GM19438 (cell line): ENCODE data around the gene DGKD.

ENCODE experiments used
- ATAC-seq: cut with Tn5 transposase; IDR thresholded peaks from one replicate; pipeline ENCODE4 v1.9.1; 2021; ENCODE audit warnings: low read depth; ENCODE audit not compliant: unreplicated experiment

DGKD gene

DNA sequence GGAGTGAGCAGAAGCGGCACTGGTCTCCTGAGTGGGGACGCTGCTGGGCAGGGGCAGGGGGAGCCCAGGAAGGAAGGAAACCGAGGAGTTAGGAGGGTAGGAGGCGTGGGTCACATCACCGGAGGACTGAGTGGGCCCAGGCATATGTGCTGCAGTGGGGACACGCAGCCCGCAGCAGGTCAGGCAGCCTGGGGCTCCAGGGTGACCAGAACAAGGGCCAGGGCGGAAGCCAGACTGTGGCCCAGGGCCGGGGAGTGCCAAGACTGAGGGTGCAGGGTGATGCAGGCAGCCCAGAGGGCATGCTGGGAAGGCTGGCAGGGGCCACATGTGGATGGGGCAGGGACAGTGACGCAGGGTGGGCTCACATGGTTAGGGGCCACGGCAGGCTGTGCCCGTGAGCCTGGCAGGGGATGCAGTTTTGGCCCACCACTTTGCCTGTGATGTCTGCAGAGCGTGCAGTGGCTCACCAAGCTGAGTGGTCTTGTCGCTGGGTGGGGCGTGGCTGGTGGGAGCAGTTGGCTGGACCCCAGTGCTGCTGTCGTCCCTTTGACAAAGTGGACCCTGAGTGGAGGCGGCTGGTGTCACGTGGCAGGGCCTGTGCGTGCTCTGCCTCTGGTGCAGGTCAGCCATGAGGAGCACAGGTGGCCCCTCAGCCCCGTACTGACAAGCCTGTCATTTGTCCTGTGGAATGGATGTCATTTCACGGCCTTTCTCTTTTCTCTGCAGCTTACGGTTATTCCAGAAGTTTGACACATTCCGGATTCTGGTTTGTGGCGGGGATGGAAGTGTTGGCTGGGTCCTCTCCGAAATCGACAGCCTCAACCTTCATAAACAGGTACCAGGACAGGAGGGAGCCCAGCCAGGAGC is 87.1 kb downstream of the DGKD start:
- ATAC-seq = no peak

DNA sequence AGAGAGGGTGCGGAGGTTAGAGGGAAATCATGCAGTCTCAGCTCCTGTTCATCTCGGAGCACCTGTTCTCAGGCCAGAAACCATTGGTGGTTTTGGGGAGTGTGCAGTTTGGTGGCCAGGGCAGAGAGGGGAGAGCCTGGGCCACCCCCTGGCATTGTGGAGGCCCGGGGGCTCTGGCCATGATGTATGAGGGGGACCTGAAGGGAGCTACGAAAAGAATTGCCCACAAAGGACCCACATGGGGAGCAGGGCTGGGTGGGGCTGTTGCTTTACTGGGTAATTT is 87.7 kb downstream of the DGKD start:
- ATAC-seq = no peak

DNA sequence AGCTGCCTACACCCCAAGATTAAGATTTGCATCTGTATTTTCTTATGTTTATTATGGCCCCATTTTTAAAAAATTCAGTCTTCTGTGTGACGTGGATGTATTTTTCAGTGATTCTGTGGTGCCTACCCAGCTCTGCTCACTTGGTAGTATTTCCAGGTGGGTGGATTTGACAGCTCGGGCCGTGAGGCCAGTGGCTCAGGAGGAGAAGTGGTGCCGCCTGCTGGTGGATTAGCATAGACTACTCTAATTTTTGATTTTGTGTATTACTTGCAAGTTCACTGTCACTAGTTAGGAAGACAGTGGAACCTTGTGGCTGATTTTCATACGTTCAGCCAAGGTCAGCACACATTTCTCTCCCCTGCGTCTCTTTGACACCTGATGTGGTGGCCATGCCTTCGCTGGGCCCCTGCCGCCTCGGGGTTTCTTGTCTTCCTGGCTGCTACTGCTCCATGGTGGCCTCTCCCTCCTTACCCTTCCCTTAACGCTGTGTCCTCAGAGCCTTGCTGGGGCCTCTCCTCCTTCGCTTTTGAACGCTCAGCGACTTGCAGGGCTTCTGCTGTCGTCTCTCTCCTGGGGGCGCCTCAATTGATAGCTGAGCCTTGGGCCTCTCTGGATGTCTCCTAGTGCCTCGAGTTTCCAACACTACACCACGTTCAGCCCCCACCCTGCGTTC is 89.4 kb downstream of the DGKD start:
- ATAC-seq = no peak

DNA sequence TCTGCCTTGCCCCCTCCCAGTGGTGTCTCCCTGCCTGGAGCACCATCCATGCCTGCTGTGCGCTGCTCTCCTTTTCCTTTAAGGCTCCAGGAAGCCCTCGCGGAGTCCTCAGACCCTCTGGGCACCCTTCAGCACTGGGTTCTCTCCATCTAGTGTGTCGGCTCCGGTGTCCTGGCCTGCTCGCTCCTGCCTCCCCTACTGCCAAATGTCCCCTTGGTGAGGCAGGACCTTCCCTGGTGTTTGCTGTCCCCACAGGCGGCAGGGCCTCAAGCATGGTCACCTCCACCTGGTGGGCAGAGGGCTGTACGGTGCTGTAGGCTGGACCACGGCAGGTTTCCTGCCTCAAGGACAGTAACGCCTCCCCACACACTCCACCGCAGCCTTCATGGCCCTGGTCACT is 90.2 kb downstream of the DGKD start:
- no peak for ATAC-seq

DNA sequence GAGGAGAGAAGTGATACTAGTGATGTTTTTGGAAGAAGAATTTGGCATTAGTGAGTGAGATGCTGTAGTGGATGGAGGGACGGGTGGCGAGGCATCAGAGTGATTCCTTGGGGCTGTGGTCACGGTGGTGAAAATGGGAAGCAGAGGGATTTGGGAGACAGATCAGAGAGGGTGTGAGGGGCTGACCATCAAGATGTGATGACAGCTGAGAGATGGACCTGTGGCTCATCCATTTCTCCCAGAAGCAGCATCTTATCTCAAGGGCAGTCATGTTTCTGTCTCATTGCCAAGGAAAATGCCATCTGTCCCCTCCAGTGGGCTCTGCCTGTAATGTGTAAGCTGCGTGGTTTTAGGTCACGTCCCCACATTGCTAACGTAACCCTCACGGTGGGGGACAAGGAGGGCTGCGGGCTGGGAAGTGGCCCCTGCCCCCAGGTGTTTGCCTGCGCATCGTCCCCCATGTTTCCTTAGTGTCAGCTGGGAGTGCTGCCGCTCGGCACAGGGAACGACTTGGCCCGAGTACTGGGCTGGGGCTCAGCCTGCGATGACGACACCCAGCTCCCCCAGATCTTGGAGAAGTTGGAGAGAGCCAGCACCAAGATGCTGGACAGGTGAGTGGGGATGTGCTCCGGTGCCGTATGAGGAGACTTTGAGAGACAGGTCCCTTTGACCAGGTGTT is 91.0 kb downstream of the DGKD start:
- no peak for ATAC-seq

DNA sequence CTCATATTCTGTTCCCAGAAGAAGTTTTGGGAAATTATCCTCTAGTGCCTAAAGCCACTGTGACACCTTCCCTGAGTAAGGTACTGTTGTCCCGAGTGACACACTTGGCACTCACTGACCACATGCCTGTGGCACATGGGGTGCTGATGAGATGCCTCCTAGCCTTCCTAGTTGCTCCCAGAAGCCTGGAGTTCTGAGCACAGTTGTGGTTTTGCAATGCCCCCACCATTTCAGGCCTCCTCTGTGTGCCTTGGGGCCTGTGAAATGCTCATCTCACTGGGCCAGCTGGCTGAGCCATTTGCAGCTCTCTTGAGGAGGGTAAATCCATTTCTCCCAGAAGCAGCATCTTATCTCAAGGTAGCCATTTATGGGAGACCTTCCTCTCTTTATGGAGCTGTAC is 91.8 kb downstream of the DGKD start:
- ATAC-seq = no peak

DNA sequence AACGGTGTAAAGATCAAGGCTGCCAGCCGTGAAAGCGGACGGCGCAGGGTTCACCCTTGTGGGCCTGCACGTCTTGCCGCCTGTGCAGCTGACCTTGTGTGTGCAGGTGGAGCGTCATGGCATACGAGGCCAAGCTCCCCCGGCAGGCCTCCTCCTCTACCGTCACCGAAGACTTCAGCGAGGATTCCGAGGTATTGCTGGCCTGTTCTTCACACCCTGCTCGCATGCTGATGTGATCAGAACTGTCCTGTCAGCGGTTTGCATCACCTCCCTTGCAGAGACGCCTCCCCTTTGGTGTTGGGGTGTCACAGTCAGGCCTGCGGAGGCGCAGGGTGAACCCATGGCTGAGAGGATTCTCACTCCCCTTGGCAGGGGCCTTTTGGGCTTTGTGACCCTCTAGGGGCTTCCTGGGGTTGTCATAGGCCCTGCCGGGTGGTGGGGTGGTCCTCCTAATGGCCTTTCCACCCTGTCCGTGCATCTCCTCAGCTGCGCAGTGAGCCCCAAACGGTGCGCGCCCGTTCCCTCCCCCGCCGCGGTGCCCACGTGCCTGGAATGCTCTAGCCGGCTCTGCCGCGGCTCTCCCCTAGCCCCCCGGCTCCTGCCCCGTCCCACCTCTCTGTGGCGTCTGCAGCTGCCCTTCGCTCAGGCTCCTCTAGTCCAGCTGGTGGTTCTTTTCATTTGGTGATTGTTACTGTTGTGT is 92.5 kb downstream of the DGKD start:
- ATAC-seq = no peak

DNA sequence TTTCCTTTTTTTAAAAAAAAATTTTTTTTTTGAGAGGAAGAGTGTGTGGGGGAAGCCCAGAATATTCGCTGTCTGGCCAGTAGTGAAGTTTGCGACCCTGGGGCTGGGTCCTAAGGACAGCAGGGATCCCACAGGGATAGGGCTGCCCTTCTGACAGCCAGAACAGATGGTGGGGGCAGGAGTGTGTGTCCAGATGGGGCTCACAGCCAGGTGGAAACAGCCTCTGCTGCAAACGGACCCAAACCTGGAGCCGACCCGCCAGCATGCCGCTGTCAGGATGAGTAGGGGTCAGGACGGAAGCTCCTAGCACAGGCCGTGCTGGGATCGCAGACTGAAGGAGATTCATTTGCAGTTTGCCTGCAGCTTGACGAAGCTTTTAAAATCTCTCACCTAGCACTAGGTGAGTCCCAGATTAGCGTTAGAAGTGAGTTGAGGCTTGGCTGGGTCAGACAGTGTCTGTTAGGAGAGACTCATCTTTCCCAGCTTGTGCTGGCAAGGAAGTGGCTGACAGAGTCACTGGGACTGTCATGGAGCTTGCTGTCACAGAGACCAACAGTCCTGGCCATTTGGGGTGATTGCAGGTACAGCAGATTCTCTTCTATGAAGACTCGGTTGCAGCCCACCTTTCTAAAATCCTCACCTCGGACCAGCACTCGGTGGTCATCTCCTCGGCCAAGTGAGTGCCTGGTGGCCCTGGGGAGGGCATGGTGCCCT is 93.4 kb downstream of the DGKD start:
- ATAC-seq = no peak

DNA sequence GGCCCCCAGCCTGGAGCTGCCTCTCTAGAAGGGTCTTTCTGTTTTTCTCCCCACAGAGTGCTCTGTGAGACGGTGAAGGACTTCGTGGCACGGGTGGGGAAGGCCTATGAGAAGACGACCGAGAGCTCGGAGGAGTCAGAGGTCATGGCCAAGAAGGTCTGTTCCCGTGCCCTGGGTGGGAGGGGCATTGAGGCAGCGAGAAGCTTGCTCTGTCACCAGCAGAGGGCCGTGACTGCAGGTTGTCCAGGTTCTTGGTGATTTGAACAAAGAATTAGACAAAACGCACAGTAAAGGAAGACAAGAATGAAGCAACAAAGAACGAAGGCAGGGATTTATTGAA is 93.9 kb downstream of the DGKD start:
- no peak for ATAC-seq

DNA sequence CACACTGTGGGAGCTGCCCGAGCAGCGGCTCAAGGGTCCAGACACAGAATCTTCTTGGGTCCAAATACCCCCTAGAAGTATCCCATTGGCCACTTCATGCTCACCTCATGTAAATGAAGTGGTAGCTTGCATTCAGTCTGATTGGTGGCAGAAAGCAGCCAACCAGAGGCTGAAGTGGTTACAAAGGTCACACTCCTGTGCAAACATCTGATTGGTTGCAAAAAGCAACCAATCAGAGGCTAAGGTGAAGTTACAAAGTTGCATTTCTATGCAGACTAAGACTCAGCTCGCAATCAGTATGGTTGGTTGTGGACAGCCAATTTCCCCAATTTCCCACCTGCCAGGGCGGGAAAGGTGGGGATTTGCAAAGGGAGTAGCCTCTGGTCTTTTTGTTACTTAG is 94.3 kb downstream of the DGKD start:
- ATAC-seq = no peak

DNA sequence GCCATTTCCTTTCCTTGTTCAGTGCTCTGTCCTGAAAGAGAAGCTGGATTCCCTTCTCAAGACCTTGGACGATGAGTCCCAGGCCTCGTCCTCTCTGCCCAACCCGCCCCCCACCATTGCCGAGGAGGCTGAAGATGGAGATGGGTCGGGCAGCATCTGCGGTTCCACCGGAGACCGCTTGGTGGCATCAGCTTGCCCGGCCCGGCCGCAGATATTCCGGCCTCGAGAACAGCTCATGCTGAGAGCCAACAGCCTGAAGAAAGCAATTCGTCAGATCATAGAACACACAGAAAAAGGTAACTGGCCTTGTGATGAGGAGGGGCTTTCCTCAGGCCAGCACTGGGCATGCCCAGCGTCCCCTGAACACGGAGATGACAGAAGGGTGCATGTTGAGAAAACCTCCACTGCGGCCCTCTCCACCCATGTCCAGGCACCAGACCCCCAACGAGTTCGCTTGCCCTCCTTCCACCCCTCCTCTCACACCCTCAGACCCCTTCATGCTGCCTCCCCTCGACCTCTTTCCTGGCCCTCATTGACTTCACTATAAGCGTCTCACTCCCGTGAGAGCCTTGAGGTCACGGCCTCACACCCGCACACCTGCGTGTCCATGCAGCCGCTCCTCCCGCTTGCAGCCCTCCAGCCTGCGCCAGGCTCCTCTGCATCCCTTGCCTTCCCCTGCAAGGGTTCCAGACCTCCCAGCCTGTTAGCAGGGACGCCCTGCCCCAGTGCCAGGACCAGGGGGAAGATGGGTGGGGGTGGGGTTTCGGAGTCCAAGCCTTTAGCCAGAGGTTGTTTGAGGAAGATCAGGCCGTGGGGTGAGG is 95.0 kb downstream of the DGKD start:
- no peak for ATAC-seq

DNA sequence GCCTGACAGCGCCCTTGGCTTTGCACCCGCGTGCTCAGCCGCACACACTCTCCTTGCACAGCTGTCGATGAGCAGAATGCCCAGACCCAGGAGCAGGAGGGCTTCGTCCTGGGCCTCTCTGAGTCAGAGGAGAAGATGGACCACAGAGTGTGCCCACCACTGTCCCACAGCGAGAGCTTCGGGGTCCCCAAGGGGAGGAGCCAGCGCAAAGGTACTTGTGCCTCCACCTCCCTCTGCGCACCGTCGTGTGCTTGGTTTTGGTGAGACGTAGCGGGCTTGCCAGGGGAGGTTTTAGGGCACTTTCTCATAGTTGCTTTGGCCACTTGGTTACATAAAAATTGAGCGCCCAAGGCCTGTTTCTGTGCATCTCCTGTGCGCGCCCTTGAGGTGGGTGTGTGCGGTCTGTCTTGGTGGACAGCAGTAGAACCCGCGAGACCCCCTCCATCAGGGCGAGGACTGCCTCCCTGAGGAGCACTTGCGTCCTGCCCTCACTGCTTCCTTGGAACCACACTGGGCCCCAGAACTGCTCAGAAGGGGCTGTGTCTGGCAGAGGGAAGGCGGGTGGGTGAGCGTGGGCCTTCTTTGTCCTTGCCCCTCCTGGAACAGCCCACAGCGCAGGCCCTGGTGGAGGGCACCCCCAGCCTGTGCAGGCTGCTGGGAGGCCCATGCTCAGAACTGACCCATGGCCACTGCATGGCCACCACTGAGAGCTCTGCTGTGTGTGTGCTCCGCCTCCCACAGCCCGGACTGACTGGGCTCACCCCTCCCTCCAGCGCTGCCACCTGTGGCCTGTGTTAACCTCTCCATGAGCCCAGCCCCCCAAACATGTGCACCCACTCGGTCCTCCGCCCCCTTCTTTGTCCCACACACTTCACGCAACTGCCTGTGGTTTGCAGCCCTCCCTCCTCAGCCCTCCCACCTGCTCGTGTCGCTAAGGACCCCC is 95.9 kb downstream of the DGKD start:
- ATAC-seq = no peak

DNA sequence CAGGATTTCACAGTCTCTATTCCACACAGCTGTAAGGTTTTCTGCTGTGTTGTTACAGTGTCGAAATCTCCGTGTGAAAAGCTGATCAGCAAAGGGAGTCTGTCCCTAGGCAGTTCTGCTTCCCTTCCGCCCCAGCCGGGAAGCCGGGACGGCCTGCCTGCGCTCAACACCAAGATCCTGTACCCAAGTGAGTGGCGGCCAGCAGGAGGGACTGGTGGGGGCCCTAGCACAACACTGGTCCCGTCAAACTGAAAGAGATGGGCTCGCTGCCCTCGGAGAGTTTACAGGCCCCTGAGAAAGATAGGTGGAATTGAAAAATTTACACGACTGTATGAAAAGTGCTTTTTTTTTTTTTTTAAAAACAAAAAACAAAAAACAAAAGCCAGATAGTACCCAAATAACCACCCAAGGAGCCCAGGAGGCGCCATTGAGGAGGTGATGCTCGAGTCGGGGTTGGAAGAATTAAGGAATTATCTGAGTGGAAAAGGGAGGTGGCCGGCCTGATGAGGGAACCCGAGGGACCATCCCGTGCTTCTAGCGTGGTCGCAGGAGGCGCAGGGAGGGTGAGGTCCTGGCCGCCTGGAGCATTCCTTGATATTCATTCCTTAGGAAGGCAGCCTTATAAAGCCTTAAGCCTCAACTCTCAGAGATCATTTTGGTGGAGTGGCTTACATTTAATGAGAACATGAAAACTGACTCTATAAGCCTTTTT is 96.7 kb downstream of the DGKD start:
- no peak for ATAC-seq

DNA sequence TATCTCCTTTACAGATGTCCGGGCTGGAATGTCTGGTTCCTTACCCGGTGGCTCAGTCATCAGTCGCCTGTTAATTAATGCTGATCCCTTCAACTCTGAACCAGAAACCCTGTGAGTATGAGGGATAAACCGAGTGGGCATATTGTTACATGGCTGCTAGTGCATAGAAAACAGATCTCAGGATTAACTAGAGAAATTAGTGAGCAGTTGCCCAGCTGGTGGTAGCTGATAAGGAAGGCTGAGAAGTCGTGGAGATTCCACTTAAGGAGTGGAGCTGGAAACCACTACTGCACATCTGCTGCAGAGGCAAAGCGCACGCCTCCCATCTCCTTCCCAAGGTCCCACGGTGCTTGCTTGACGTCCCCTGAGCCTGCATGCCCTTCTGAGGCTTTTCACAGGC is 97.7 kb downstream of the DGKD start:
- ATAC-seq = no peak

DNA sequence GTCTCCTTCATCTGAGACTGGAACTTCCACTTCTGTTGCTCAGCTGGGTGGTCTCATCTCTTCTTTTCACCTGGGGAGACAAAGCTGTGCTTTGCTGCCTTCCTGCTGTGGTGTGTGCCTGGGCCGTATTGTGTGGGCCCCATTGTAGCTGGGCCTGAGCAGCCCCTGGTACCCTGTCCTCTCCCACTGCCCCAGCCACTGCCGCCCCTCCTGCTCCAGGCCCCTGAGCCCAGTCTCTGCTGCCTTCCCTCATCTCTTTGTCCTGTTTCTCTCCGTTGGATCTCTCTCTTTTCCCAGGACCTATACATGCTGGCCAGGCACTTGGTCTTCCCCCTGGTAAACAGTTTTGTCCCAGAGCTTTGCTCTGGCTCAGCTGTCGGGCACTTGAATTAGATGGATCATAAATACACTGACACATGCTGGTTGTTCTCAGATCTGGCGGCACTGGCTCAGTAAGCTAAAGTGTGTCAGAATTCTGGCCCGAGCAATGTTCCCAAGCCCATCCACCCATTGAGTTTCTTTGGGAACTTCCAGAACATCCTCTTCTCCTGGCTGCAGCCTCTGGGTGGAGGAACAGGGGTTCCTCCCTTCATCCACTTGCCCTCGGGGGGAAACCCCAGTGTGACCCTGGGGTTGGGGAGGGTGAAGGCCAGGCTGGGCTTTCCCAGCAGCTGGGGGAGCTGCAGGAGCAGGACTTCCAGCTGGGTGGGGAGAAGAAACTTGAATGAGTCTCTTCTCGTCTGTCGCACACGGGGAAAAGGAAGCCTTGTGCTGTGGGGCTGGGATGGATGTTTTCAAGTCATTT is 99.0 kb downstream of the DGKD start:
- ATAC-seq = no peak

DNA sequence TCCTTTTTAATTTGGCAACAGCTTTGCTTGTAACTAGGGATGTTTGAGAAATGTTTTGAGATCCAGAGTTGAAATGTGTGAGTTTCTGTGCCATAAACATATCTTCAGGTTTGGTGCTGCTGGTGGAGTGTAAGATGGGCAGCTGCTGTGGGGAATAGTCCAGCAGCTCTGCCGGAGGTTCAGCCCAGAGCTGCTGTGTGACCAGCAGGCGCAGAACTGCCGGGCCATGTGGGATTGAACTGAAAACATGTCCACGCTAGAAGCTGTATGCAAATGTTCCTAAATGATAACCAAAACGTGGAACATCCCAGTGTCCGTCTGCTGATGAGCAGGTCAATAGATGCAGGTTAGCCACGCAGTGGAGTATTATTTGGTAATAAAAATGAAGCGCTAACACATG is 99.6 kb downstream of the DGKD start:
- no peak for ATAC-seq

DNA sequence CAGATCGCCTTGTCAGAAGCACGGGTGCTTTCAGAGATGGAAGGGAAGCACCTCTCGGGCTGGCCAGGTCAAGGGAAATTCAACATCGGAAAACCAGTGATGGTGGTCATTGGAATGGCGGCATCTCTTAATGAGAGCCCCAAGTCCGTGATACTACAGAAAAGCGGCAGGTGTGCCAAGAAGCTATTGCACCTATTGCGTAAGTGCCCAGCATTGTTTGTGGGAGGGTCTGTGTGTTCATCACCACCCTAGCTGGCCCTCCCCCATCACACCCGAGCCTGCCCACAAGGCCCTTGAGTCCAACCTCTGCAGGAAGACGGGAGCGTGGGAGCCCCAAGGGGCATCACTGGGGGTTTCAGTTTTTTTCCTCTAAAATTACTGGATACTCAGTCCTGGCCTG is 100.7 kb downstream of the DGKD start:
- no peak for ATAC-seq
